ENCODE data around the gene SEC14L1. TPM values are rescaled to one million over a fixed set of nuclear protein-coding genes. Genes with fewer than 3 reads are reported as not detected.
A peak's percentile ranks its signal among the peaks of the same experiment; 100 is the strongest.
"Not testable (repeated sequence)": the region's sequence is repeated elsewhere in the genome, so short reads cannot be mapped to it uniquely, and the experiment has no call there.

The SEC14L1 gene
- polyA plus RNA-seq, 2 of the 4 experiments (the other 2 are of a cell fraction) = 27.5 to 40.4 TPM

DNA sequence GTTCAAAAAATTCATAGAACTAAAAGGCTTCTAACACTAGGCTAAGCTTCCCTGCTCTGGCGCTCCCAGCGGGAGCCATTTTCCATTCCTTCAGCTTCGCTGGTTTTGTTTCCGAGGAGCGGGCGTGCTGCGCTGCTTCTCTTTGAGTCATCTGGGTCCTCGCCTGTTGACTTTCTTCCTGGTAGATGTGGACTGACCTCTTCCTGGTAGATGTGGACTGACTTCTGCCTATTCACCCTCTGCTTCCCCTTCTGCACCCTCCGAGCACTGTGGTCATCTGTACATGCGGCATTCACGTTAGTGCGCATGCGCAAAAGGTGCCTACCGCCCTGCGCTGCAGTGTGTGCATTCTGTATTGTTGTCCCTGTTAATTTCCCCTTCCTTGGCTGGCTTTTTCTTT is 40.8 kb upstream of the SEC14L1 start:
- ATAC-seq (no peak), DNase-seq (ENCODE audit: low read depth in 1 of 2, low spot score in 1 of 2) (no peak), FAIRE-seq (no peak)
- TF ChIP-seq RCOR1 (IDR thresholded peaks at IDR 0.05; ENCODE audit: low read depth, low read length) (no peak), ESRRA (IDR thresholded peaks at IDR 0.05; ENCODE audit: borderline replicate concordance, low read length) (no peak), HOXB13 (CRISPR knock-in tag; IDR thresholded peaks at IDR 0.05; ENCODE audit: low read depth) (no peak), MYC (IDR thresholded peaks at IDR 0.05; ENCODE audit: borderline replicate concordance, low read length) (no peak), ZSCAN20 (CRISPR knock-in tag; IDR thresholded peaks at IDR 0.05) (no peak), EHMT2 (IDR thresholded peaks at IDR 0.05; ENCODE audit: low read depth) (no peak)
- TF ChIP-seq, protein P1, sequence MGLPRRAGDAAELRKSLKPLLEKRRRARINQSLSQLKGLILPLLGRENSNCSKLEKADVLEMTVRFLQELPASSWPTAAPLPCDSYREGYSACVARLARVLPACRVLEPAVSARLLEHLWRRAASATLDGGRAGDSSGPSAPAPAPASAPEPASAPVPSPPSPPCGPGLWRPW (IDR thresholded peaks at IDR 0.05) = no peak
- TF ChIP-seq, protein P2, sequence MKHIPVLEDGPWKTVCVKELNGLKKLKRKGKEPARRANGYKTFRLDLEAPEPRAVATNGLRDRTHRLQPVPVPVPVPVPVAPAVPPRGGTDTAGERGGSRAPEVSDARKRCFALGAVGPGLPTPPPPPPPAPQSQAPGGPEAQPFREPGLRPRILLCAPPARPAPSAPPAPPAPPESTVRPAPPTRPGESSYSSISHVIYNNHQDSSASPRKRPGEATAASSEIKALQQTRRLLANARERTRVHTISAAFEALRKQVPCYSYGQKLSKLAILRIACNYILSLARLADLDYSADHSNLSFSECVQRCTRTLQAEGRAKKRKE (CRISPR knock-in tag; IDR thresholded peaks at IDR 0.05; ENCODE audit: low read depth) = no peak
- TF ChIP-seq, protein P3, sequence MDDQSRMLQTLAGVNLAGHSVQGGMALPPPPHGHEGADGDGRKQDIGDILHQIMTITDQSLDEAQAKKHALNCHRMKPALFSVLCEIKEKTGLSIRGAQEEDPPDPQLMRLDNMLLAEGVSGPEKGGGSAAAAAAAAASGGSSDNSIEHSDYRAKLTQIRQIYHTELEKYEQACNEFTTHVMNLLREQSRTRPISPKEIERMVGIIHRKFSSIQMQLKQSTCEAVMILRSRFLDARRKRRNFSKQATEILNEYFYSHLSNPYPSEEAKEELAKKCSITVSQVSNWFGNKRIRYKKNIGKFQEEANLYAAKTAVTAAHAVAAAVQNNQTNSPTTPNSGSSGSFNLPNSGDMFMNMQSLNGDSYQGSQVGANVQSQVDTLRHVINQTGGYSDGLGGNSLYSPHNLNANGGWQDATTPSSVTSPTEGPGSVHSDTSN (IDR thresholded peaks at IDR 0.05) = no peak
- TF ChIP-seq, protein P4, sequence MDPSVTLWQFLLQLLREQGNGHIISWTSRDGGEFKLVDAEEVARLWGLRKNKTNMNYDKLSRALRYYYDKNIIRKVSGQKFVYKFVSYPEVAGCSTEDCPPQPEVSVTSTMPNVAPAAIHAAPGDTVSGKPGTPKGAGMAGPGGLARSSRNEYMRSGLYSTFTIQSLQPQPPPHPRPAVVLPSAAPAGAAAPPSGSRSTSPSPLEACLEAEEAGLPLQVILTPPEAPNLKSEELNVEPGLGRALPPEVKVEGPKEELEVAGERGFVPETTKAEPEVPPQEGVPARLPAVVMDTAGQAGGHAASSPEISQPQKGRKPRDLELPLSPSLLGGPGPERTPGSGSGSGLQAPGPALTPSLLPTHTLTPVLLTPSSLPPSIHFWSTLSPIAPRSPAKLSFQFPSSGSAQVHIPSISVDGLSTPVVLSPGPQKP (IDR thresholded peaks at IDR 0.05; ENCODE audit: low read depth, low read length) = no peak
- H3K4me1 ChIP-seq = peaks cover 25% of the 10 kb centered on the region
- POLR2A ChIA-PET = interaction anchor here (1.6 kb wide), 1 partner anchor 41 kb away, joined by 3 read pairs; the partner anchor contains the start of gene SEC14L1
- no peaks in the 10 kb centered on the region for H3K9me3 ChIP-seq
- H3K27ac ChIP-seq = no peak overlapping the region
- CTCF ChIA-PET = interaction anchor here (0.9 to 1.3 kb wide), 2 partner anchors 42 to 115 kb away, joined by 3 read pairs; no protein-coding TSS in a partner anchor
- H3K4me3 ChIP-seq = no peak overlapping the region
- no peak overlapping the region for H3K4me2 ChIP-seq
- 96% methylated on average over 15 of the region's 15 CpGs for WGBS (ENCODE audit: missing lambda C conversion rate)

DNA sequence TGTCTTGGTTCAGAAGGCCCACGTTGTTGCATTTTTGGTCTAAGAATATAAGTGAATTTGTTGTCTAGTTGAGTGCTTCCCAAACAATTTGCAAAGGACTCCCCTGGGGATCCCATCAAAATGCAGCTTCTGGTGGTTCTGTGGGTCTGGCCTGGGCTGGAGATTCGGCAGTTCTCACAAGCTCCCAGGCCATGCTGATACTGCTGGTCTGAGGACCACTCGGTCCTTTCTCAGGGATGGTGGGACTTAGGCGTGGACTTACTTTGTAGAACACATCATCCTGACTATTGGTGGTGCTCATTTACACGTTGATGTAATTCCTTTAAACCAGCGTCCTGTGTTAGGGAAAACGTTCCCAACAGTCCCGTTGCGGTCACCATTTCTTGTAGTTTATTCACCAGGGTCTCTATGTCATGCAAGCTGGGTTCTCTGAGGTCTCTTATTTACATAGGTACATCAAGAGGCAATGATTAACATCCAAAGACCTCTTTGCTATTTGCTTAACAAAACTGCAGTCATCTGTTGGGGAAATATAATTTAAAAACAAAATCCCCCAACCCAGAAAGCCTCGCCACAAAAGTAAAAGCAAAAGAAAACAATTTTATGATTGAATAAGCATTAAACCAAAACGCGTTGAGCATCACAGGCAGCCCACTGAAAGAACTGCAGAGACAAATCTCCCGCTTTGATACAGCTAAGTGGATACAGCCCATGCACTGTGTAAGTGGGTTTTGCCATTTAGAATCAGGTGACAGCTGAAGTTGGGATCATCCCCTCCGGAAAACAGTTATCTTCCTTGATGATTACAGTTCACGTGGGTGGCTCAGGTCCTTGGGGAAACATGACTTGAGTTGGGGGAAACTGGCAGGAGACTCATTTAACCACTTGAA is 39.0 kb upstream of the SEC14L1 start:
- ChIA-PET CTCF (interaction anchor here (0.8 to 4.7 kb wide), 12 partner anchors 9 to 579 kb away, joined by 3 to 18 read pairs (median 4); no protein-coding TSS in a partner anchor), POLR2A (interaction anchor here (1.2 kb wide), 1 partner anchor 24 kb away, joined by 5 read pairs; no protein-coding TSS in a partner anchor)
- DNase-seq (ENCODE audit: low read depth in 1 of 2, low spot score in 1 of 2) = no peak
- FAIRE-seq = no peak
- Histone ChIP-seq H3K4me2 (peak overlapping the region; percentile 22; the same call in 2 of the 3 replicates), H3K9me3 (no peaks in the 10 kb centered on the region), H3K4me3 (no peak overlapping the region), H3K4me1 (peaks cover 25% of the 10 kb centered on the region), H3K27ac (no peak overlapping the region)
- TF ChIP-seq SREBF2 (IDR thresholded peaks at IDR 0.05) (no peak), RFX5 (IDR thresholded peaks at IDR 0.05) (no peak), CEBPB (IDR thresholded peaks at IDR 0.05) (no peak), NR3C1 (IDR thresholded peaks at IDR 0.05) (no peak), ESRRA (IDR thresholded peaks at IDR 0.05; ENCODE audit: borderline replicate concordance, low read length) (no peak), EHMT2 (IDR thresholded peaks at IDR 0.05; ENCODE audit: low read depth) (no peak), FOSB (CRISPR knock-in tag; IDR thresholded peaks at IDR 0.05) (no peak), POLR2AphosphoS2 (conservative IDR thresholded peaks at IDR 0.05; ENCODE audit: low read length) (no peak), CHD2 (IDR thresholded peaks at IDR 0.05; ENCODE audit: low read length, partially characterized antibody) (no peak), CHD4 (IDR thresholded peaks at IDR 0.05; ENCODE audit: borderline replicate concordance) (no peak), SMC3 (IDR thresholded peaks at IDR 0.05) (no peak)
- 68% methylated on average over 15 of the region's 15 CpGs for WGBS (ENCODE audit: missing lambda C conversion rate)
- no peak; a peak in 2 of 6 replicates for ATAC-seq

DNA sequence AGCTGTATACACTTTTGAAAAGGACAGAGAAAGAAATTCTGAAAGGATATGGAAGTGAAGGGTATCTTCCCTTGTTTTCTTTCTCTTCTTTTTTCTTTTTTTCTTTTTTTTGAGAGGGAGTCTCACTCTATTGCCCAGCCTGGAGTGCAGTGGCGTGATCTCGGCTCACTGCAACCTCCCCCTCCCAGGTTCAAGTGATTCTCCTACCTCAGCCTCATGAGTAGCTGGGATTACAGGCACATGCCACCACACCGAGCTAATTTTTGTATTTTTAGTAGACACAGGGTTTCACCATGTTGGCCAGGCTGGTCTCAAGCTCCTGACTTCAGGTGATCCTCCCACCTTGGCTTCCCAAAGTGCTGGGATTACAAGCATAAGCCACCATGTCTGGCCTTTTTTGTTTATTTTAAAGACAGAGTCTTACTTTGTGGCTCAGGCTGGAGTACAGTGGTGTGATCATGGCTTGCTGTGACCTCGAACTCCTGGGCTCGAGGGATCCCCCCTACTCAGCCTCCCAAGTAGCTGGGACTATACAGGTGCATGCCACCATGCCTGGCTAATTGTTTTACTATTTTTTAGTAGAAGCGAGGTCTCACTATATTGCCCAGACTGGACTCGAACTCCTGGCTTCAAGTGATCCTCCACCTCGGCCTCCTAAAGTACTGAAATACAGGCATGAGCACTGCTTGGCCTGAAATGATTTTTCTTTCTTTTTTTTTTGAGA is 38.2 kb upstream of the SEC14L1 start:
- not testable (repeated sequence) for FAIRE-seq
- CTCF ChIA-PET = interaction anchor here (0.7 to 4.7 kb wide), 9 partner anchors 10 to 393 kb away, joined by 3 to 18 read pairs (median 4); no protein-coding TSS in a partner anchor

More for the DNA sequence above, 38.2 kb upstream of the SEC14L1 start:
- not testable (repeated sequence) for ATAC-seq; H3K4me2 ChIP-seq; H3K4me3 ChIP-seq; H3K9me3 ChIP-seq; H3K27ac ChIP-seq; DNase-seq (ENCODE audit: low read depth in 1 of 2, low spot score in 1 of 2)
- 91% methylated on average over 8 of the region's 8 CpGs for WGBS (ENCODE audit: missing lambda C conversion rate)
- peaks cover 25% of the 10 kb centered on the region for H3K4me1 ChIP-seq
- POLR2A ChIA-PET = interaction anchor here (0.9 to 1.2 kb wide), 2 partner anchors 14 to 23 kb away, joined by 3 to 5 read pairs; no protein-coding TSS in a partner anchor

Measured in A549 (cell line).